Measurements from ENCODE around the gene RAPGEF4.

RAPGEF4 gene

GRCh38 chr2:172967036-172967982, 231.7 kb downstream of the RAPGEF4 start:
- peak; percentile 25 for DNase-seq (ENCODE audit: low spot score)

- DNase-seq (ENCODE audit: low spot score) = no peak
These were observed 232.4 kb downstream of the RAPGEF4 start for GRCh38 chr2:172968061-172968469.

GRCh38 chr2:172969166-172969565, 233.5 kb downstream of the RAPGEF4 start:
- no peak for DNase-seq (ENCODE audit: low spot score)

GRCh38 chr2:172969609-172970008, 234.0 kb downstream of the RAPGEF4 start:
- no peak for DNase-seq (ENCODE audit: low spot score)

- no peak for DNase-seq (ENCODE audit: low spot score)
These were observed 235.0 kb downstream of the RAPGEF4 start for GRCh38 chr2:172970660-172971059.

- DNase-seq (ENCODE audit: low spot score) = peak; percentile 56
These were observed 236.5 kb downstream of the RAPGEF4 start for GRCh38 chr2:172972005-172972619.

- no peak for DNase-seq (ENCODE audit: low spot score)
These were observed 239.1 kb downstream of the RAPGEF4 start for GRCh38 chr2:172974762-172975161.

GRCh38 chr2:172976116-172976515, 240.5 kb downstream of the RAPGEF4 start:
- DNase-seq (ENCODE audit: low spot score) = no peak

GRCh38 chr2:172976816-172977215, 241.2 kb downstream of the RAPGEF4 start:
- no peak for DNase-seq (ENCODE audit: low spot score)

- DNase-seq (ENCODE audit: low spot score) = no peak
These were observed 241.8 kb downstream of the RAPGEF4 start for GRCh38 chr2:172977270-172978062.

- DNase-seq (ENCODE audit: low spot score) = no peak
These were observed 242.4 kb downstream of the RAPGEF4 start for GRCh38 chr2:172978063-172978383.

- DNase-seq (ENCODE audit: low spot score) = no peak
These were observed 249.7 kb downstream of the RAPGEF4 start for GRCh38 chr2:172985139-172985892.

- no peak for DNase-seq (ENCODE audit: low spot score)
These were observed 250.4 kb downstream of the RAPGEF4 start for GRCh38 chr2:172986040-172986439.

- no peak for DNase-seq (ENCODE audit: low spot score)
These were observed 253.1 kb downstream of the RAPGEF4 start for GRCh38 chr2:172988728-172989127.

- no peak for DNase-seq (ENCODE audit: low spot score)
These were observed 255.4 kb downstream of the RAPGEF4 start for GRCh38 chr2:172991031-172991430.

GRCh38 chr2:172993139-172993538, 257.5 kb downstream of the RAPGEF4 start:
- no peak for DNase-seq (ENCODE audit: low spot score)

GRCh38 chr2:172993931-172994717, 258.5 kb downstream of the RAPGEF4 start:
- DNase-seq (ENCODE audit: low spot score) = no peak

GRCh38 chr2:172994864-172995263, 259.2 kb downstream of the RAPGEF4 start:
- DNase-seq (ENCODE audit: low spot score) = no peak

GRCh38 chr2:172995323-172996244, 259.9 kb downstream of the RAPGEF4 start:
- peak; percentile 41 for DNase-seq (ENCODE audit: low spot score)

- no peak for DNase-seq (ENCODE audit: low spot score)
These were observed 260.8 kb downstream of the RAPGEF4 start for GRCh38 chr2:172996387-172996961.

All from HuH-7.5 (cell line).